Ishikawa (cell line): ENCODE measurements around the gene BPGM.

ENCODE experiments used
- CEBPB ChIP-seq: IDR thresholded peaks from 2 replicates; pipeline ENCODE4 v1.6.1; 2012
- CREB1 ChIP-seq: IDR thresholded peaks from 2 replicates; pipeline ENCODE4 v1.6.1; 2012; ENCODE audit warnings: low read depth
- EGR1 ChIP-seq: IDR thresholded peaks from 2 replicates; pipeline ENCODE4 v1.6.1; 2012
- EP300 ChIP-seq: IDR thresholded peaks from 2 replicates; pipeline ENCODE4 v1.6.1; 2012; ENCODE audit warnings: borderline replicate concordance
- FOXM1 ChIP-seq: IDR thresholded peaks from 2 replicates; pipeline ENCODE4 v1.6.1; 2012; ENCODE audit warnings: low read depth, borderline replicate concordance
- MAX ChIP-seq: IDR thresholded peaks from 2 replicates; pipeline ENCODE4 v1.6.1; 2012
- NFIC ChIP-seq: IDR thresholded peaks from 2 replicates; pipeline ENCODE4 v1.6.1; 2012
- RAD21 ChIP-seq: IDR thresholded peaks from 2 replicates; pipeline ENCODE4 v1.6.1; 2012; ENCODE audit warnings: low read depth
- REST ChIP-seq: IDR thresholded peaks from 2 replicates; pipeline ENCODE4 v1.6.1; 2012; ENCODE audit warnings: low read depth, mild to moderate bottlenecking
- TAF1 ChIP-seq: IDR thresholded peaks from 2 replicates; pipeline ENCODE4 v1.6.1; 2012; ENCODE audit warnings: low read depth, mild to moderate bottlenecking
- TEAD4 ChIP-seq: IDR thresholded peaks from 2 replicates; pipeline ENCODE4 v1.6.1; 2012
- YY1 ChIP-seq: IDR thresholded peaks from 2 replicates; pipeline ENCODE4 v1.6.1; 2012; ENCODE audit warnings: low read depth
- ZBTB7A ChIP-seq: IDR thresholded peaks from 2 replicates; pipeline ENCODE4 v1.6.1; 2012; ENCODE audit warnings: low read depth

DNA sequence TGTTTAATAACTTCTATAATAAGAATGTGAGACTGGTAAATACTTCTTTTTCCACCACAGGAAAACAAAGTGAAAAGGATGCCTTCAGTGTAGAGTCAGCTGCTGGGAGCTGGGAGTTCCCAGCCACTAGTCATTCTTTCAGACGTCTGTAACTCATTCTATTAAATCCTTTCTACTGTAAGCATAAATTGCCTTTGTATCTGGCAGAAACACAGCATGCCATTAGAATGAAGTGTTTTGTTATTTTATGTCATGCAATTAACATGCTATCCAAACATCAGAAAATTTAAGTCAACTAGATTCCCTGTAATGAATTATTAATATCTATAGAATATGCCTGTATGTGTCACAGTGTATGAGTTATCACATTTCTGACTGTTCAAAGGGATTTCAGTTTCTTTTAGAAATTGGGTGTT lies 14.3 kb downstream of the BPGM start:
- TF ChIP-seq TAF1 (no peak), EP300 (no peak), EGR1 (no peak), RAD21 (no peak), CREB1 (no peak), MAX (no peak), YY1 (no peak), CEBPB (no peak), TEAD4 (no peak), REST (no peak), NFIC (no peak), FOXM1 (no peak), ZBTB7A (no peak)
